HL-60 (cell line): ENCODE results near the gene CUTA.

Experiments
- POLR2AphosphoS5 ChIP-seq: IDR thresholded peaks from 2 replicates; pipeline ENCODE4 v1.6.1; 2012; ENCODE audit warnings: low read depth
- SPI1 ChIP-seq: IDR thresholded peaks from 2 replicates; pipeline ENCODE4 v1.6.1; 2012; ENCODE audit warnings: low read depth, mild to moderate bottlenecking, borderline replicate concordance
- TF ChIP-seq, protein P1 (sequence below): IDR thresholded peaks from one replicate; pipeline ENCODE4 v1.5.1; 2011; ENCODE audit warnings: low read length, control low read depth, inconsistent platforms; ENCODE audit not compliant: insufficient read depth
- TF ChIP-seq, protein P2 (sequence below): IDR thresholded peaks from 2 replicates; pipeline ENCODE4 v1.6.1; 2012; ENCODE audit warnings: low read depth; ENCODE audit not compliant: insufficient replicate concordance

DNA sequence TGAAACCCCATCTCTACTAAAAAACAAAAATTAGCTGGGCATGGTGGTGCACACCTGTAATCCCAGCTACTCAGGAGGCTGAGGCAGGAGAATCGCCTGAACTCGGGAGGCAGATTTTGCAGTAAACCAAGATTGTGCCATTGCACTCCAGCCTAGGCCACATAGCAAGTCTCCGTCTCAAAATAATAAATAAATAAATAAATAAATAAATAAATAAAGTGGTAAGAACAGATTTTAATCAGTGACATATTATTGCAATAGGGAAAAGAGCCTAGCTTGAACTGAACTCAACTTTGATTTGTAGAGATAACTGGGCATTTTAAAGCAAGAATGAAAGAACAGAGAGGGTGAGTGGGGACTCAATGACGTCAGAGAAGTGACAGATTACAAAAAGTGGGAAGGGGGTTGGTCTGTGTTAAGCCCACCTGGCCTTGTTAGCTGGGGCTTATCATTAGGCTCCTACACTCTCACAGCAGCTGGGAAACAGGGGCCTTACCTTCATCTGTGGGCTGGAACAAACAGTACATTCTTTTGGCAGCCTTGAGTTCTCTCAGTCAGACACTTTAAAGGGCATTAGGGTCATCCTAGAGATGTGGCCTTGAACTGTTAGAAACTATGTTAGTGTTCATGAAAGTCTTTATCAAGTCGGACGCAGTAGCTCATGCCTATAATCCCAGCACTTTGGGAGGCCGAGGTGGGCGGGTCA, 50.7 kb downstream of the CUTA start:
- TF ChIP-seq, protein P1, sequence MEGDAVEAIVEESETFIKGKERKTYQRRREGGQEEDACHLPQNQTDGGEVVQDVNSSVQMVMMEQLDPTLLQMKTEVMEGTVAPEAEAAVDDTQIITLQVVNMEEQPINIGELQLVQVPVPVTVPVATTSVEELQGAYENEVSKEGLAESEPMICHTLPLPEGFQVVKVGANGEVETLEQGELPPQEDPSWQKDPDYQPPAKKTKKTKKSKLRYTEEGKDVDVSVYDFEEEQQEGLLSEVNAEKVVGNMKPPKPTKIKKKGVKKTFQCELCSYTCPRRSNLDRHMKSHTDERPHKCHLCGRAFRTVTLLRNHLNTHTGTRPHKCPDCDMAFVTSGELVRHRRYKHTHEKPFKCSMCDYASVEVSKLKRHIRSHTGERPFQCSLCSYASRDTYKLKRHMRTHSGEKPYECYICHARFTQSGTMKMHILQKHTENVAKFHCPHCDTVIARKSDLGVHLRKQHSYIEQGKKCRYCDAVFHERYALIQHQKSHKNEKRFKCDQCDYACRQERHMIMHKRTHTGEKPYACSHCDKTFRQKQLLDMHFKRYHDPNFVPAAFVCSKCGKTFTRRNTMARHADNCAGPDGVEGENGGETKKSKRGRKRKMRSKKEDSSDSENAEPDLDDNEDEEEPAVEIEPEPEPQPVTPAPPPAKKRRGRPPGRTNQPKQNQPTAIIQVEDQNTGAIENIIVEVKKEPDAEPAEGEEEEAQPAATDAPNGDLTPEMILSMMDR = no peak
- TF ChIP-seq SPI1 = no peak
- TF ChIP-seq, protein P2, sequence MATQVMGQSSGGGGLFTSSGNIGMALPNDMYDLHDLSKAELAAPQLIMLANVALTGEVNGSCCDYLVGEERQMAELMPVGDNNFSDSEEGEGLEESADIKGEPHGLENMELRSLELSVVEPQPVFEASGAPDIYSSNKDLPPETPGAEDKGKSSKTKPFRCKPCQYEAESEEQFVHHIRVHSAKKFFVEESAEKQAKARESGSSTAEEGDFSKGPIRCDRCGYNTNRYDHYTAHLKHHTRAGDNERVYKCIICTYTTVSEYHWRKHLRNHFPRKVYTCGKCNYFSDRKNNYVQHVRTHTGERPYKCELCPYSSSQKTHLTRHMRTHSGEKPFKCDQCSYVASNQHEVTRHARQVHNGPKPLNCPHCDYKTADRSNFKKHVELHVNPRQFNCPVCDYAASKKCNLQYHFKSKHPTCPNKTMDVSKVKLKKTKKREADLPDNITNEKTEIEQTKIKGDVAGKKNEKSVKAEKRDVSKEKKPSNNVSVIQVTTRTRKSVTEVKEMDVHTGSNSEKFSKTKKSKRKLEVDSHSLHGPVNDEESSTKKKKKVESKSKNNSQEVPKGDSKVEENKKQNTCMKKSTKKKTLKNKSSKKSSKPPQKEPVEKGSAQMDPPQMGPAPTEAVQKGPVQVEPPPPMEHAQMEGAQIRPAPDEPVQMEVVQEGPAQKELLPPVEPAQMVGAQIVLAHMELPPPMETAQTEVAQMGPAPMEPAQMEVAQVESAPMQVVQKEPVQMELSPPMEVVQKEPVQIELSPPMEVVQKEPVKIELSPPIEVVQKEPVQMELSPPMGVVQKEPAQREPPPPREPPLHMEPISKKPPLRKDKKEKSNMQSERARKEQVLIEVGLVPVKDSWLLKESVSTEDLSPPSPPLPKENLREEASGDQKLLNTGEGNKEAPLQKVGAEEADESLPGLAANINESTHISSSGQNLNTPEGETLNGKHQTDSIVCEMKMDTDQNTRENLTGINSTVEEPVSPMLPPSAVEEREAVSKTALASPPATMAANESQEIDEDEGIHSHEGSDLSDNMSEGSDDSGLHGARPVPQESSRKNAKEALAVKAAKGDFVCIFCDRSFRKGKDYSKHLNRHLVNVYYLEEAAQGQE = no peak
- no peak for TF ChIP-seq POLR2AphosphoS5
